ENCODE results near the gene PLLP.
"Not testable (repeated sequence)": the region's sequence is repeated elsewhere in the genome, so short reads cannot be mapped to it uniquely, and the experiment has no call there.

The PLLP gene

GRCh38 chr16:57279780-57280638 lies 4.5 kb downstream of the PLLP start:
- no peak for TF ChIP-seq CTCF (IDR thresholded peaks at IDR 0.05; ENCODE audit: poor library complexity, severe bottlenecking)
- Histone ChIP-seq H3K27me3 (ENCODE audit: insufficient read depth, poor library complexity, severe bottlenecking) (no peaks in the 10 kb centered on the region), H3K9me3 (ENCODE audit: severe bottlenecking) (no peaks in the 10 kb centered on the region), H3K27ac (ENCODE audit: poor library complexity, severe bottlenecking) (peak overlapping the region; percentile 97), H3K4me1 (ENCODE audit: insufficient read depth, poor library complexity, severe bottlenecking) (peaks cover 48% of the 10 kb centered on the region), H3K4me3 (ENCODE audit: severe bottlenecking) (no peak overlapping the region), H3K36me3 (ENCODE audit: low read depth) (no peaks in the 10 kb centered on the region)
- no peak for DNase-seq (ENCODE audit: low spot score)
- ATAC-seq (ENCODE audit: low read depth) = no peak

GRCh38 chr16:57278494-57278893 lies 6.0 kb downstream of the PLLP start:
- no peak overlapping the region for H3K4me3 ChIP-seq (ENCODE audit: severe bottlenecking)
- peaks cover 48% of the 10 kb centered on the region for H3K4me1 ChIP-seq (ENCODE audit: insufficient read depth, poor library complexity, severe bottlenecking)
- H3K36me3 ChIP-seq (ENCODE audit: low read depth) = no peaks in the 10 kb centered on the region
- peak overlapping the region; percentile 97 for H3K27ac ChIP-seq (ENCODE audit: poor library complexity, severe bottlenecking)
- H3K9me3 ChIP-seq (ENCODE audit: severe bottlenecking) = no peaks in the 10 kb centered on the region
- DNase-seq (ENCODE audit: low spot score) (no peak), ATAC-seq (ENCODE audit: low read depth) (no peak)
- TF ChIP-seq CTCF (IDR thresholded peaks at IDR 0.05; ENCODE audit: poor library complexity, severe bottlenecking) = no peak
- H3K27me3 ChIP-seq (ENCODE audit: insufficient read depth, poor library complexity, severe bottlenecking) = no peaks in the 10 kb centered on the region

GRCh38 chr16:57277586-57277985 lies 6.9 kb downstream of the PLLP start:
- TF ChIP-seq CTCF (IDR thresholded peaks at IDR 0.05; ENCODE audit: poor library complexity, severe bottlenecking) = no peak
- peak; percentile 90 for ATAC-seq (ENCODE audit: low read depth)

GRCh38 chr16:57276596-57276995 lies 7.9 kb downstream of the PLLP start:
- Histone ChIP-seq H3K4me1 (ENCODE audit: insufficient read depth, poor library complexity, severe bottlenecking) (peaks cover 41% of the 10 kb centered on the region), H3K36me3 (ENCODE audit: low read depth) (no peaks in the 10 kb centered on the region), H3K4me3 (ENCODE audit: severe bottlenecking) (no peak overlapping the region), H3K9me3 (ENCODE audit: severe bottlenecking) (no peaks in the 10 kb centered on the region), H3K27ac (ENCODE audit: poor library complexity, severe bottlenecking) (peak overlapping the region; percentile 97), H3K27me3 (ENCODE audit: insufficient read depth, poor library complexity, severe bottlenecking) (no peaks in the 10 kb centered on the region)
- no peak for DNase-seq (ENCODE audit: low spot score)
- peak; percentile 35 for TF ChIP-seq CTCF (IDR thresholded peaks at IDR 0.05; ENCODE audit: poor library complexity, severe bottlenecking)
- peak; percentile 59 for ATAC-seq (ENCODE audit: low read depth)

More at GRCh38 chr16:57277586-57277985, 6.9 kb downstream of the PLLP start:
- DNase-seq (ENCODE audit: low spot score) = peak; percentile 96
- Histone ChIP-seq H3K4me1 (ENCODE audit: insufficient read depth, poor library complexity, severe bottlenecking) (peaks cover 41% of the 10 kb centered on the region), H3K4me3 (ENCODE audit: severe bottlenecking) (no peak overlapping the region), H3K27ac (ENCODE audit: poor library complexity, severe bottlenecking) (peak overlapping the region; percentile 97), H3K27me3 (ENCODE audit: insufficient read depth, poor library complexity, severe bottlenecking) (no peaks in the 10 kb centered on the region), H3K9me3 (ENCODE audit: severe bottlenecking) (no peaks in the 10 kb centered on the region), H3K36me3 (ENCODE audit: low read depth) (no peaks in the 10 kb centered on the region)

GRCh38 chr16:57275946-57276345 lies 8.5 kb downstream of the PLLP start:
- peaks cover 41% of the 10 kb centered on the region for H3K4me1 ChIP-seq (ENCODE audit: insufficient read depth, poor library complexity, severe bottlenecking)
- not testable (repeated sequence) for H3K36me3 ChIP-seq (ENCODE audit: low read depth); ATAC-seq (ENCODE audit: low read depth); H3K9me3 ChIP-seq (ENCODE audit: severe bottlenecking); H3K4me3 ChIP-seq (ENCODE audit: severe bottlenecking); H3K27me3 ChIP-seq (ENCODE audit: insufficient read depth, poor library complexity, severe bottlenecking); DNase-seq (ENCODE audit: low spot score)
- H3K27ac ChIP-seq (ENCODE audit: poor library complexity, severe bottlenecking) = peak overlapping the region; percentile 97

Measured in RWPE2 (cell line).